ENCODE data around the gene IL20RA.
A peak's percentile ranks its signal among the peaks of the same experiment; 100 is the strongest.
"Not testable (repeated sequence)": the region's sequence is repeated elsewhere in the genome, so short reads cannot be mapped to it uniquely, and the experiment has no call there.

Gene IL20RA

GRCh38 chr6:137084865-137085617, 40.3 kb upstream of the IL20RA start:
- no peak for TF ChIP-seq CTCF (IDR thresholded peaks at IDR 0.05; ENCODE audit: insufficient read depth, low read depth, low read length, missing control alignments)
- no peak overlapping the region for H3K4me3 ChIP-seq (ENCODE audit: low read depth, low read length)
- DNase-seq (ENCODE audit: low read depth): no peak

GRCh38 chr6:137084090-137084489, 39.3 kb upstream of the IL20RA start:
- no peak overlapping the region for H3K4me3 ChIP-seq (ENCODE audit: low read depth, low read length)
- no peak for TF ChIP-seq CTCF (IDR thresholded peaks at IDR 0.05; ENCODE audit: insufficient read depth, low read depth, low read length, missing control alignments)
- no peak for DNase-seq (ENCODE audit: low read depth)

GRCh38 chr6:137081997-137082396, 37.2 kb upstream of the IL20RA start:
- no peak for TF ChIP-seq CTCF (IDR thresholded peaks at IDR 0.05; ENCODE audit: insufficient read depth, low read depth, low read length, missing control alignments)
- H3K4me3 ChIP-seq (ENCODE audit: low read depth, low read length): no peak overlapping the region
- no peak for DNase-seq (ENCODE audit: low read depth)

- no peak for TF ChIP-seq CTCF (IDR thresholded peaks at IDR 0.05; ENCODE audit: insufficient read depth, low read depth, low read length, missing control alignments)
- DNase-seq (ENCODE audit: low read depth): no peak
- no peak overlapping the region for H3K4me3 ChIP-seq (ENCODE audit: low read depth, low read length)
These were observed 35.9 kb upstream of the IL20RA start for GRCh38 chr6:137080711-137081110.

- peak; percentile 94 for TF ChIP-seq CTCF (IDR thresholded peaks at IDR 0.05; ENCODE audit: insufficient read depth, low read depth, low read length, missing control alignments)
- peak; percentile 87 for DNase-seq (ENCODE audit: low read depth)
- no peak overlapping the region for H3K4me3 ChIP-seq (ENCODE audit: low read depth, low read length)
These were observed 31.7 kb upstream of the IL20RA start for GRCh38 chr6:137076277-137077068.

- not testable (repeated sequence) for DNase-seq (ENCODE audit: low read depth)
These were observed 31.0 kb upstream of the IL20RA start for GRCh38 chr6:137075790-137076189.

GRCh38 chr6:137070303-137070702, 25.5 kb upstream of the IL20RA start:
- TF ChIP-seq CTCF (IDR thresholded peaks at IDR 0.05; ENCODE audit: insufficient read depth, low read depth, low read length, missing control alignments): no peak
- no peak for DNase-seq (ENCODE audit: low read depth)
- H3K4me3 ChIP-seq (ENCODE audit: low read depth, low read length): no peak overlapping the region

More at GRCh38 chr6:137075790-137076189, 31.0 kb upstream of the IL20RA start:
- not testable (repeated sequence) for H3K4me3 ChIP-seq (ENCODE audit: low read depth, low read length)

All from GM12865 (cell line).